OCI-M1 (cell line): ENCODE results near the gene THRAP3.

Source experiments
- DNase-seq: peaks from one replicate; lab custom pipeline; 2025; lab: John Stamatoyannopoulos, UW

The THRAP3 gene

GRCh38 chr1:36298640-36299039 is 74.4 kb downstream of the THRAP3 start:
- DNase-seq = no peak

DNA sequence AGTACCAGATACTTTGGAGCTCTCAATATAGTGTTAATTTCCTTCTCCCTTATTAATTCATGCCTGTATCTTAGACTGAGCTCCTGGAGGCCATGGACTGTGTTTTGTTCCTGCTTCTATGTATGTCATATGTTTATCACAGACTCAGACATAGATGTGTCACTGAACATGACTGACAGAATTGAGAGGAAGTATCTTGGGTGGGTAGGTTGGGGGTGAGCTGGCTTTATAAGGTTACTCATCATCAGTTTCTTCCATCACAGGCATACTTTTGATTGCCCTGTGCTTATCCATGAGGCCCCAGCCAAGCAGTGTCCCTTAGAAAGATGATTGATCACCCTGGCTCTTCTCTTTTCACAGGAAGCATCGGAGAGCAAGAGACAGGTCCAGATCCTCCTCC is 76.3 kb downstream of the THRAP3 start:
- DNase-seq = no peak

- no peak for DNase-seq
Observed at GRCh38 chr1:36301220-36301619, 77.0 kb downstream of the THRAP3 start.

GRCh38 chr1:36303244-36303643 is 79.0 kb downstream of the THRAP3 start:
- no peak for DNase-seq

DNA sequence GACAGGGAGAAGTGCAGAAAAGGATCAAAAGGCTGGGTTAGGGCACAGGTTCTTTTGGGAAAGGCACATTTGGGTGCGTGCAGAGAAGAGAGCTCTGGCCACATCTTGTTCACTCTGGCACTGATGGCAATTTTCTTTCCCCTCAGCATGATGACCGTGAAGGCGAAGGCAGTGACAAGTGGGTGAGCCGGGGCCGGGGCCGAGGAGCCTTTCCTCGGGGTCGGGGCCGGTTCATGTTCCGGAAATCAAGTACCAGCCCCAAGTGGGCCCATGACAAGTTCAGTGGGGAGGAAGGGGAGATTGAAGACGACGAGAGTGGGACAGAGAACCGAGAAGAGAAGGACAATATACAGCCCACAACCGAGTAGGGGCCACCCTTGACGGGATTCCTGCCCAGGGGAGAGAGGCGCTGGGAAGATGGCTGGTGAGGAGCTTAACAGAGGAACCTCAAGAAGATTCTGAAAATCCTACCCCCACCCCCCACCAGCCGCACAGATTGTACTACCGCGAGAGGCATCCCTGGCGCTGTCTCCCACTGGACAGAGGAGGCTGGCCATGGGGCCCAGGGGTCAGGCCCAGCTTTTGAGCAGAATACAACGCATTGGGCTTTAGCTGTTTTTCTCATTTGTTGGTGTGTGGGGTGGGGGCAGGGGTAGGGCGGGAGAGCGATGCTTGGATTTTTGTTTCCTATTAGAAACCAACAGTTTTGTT is 79.6 kb downstream of the THRAP3 start:
- DNase-seq = no peak

DNA sequence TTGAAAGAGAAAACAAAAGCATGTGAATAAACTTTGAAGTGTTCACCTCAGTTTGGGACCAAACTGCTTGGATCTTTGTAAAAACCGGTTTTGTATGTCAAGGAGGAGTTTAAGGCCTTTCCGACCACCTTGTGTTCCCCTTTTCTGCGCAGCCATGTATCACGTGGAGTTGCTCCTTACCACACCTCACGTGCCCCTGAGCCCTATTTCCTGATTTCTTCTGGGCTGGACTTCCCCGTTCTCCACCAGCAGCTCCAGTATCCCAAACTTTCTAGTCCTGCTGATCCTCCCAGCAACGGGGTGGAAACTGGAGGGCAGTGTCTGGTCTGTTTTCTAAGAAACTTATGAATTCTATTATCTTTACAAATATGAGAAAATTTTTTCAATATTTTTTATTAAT is 80.3 kb downstream of the THRAP3 start:
- no peak for DNase-seq

DNA sequence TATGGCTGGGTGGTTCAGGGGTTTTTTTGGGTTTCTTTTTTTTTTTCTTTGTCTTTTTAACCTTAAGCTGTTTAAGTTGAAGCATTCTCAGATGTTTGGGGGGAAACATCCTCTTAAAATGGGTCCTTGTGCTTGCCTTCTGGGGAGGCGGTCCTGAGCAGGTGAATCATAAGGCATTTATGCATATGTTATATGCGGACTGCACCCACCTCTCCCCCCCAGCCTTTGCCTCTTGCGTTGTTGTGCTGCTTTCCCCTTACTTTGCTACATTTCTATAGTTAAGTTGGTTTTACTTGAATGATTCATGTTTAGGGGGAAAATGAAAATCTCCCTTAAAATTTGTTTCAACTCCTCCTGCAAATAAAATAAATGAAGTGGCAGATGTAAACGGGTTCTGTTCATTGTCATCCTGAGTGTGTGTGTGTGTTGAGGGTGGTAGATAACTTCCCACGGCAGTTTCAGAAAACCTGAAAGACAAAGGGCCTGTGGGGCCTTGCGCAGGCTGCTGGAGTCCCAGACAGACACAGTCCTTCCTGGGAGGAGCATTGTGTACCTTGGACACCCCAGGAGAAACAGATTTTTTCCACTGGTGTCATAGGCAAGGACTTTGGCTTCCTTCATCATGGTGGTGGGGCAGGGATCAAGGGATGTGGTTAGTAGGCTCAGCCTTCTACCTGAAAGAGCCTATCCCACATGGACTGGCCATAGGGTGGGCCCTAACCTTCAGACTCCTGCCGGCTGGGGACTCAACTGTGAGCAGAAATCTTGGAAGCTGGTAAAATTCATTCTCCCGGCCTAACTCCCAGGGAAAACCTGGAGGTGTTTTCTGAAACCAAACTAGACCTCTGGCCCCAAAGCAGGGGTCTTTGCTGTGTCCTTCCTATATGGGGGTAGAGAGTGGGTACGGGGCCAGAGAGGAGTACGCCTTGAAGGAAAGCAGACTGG is 81.0 kb downstream of the THRAP3 start:
- DNase-seq = no peak

DNA sequence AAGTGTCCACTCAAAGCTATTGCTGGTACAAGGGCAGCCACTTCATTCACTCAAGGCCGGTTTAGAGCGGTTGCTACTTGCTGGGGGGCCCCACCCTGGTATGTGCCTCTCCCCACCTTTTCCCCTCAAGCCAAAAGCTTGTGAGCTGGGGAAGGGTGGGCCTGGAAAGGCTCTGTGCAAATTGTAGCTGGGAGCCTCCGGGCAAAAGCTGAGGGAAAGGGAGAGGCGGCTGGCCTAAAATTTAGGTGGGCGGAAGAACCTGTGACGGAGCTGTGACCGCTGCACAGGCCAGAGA is 81.6 kb downstream of the THRAP3 start:
- no peak for DNase-seq

GRCh38 chr1:36306210-36306901 is 82.1 kb downstream of the THRAP3 start, which contains the start of gene SH3D21:
TSS of gene SH3D21 (plus strand) at chr1:36306368. CDS start at chr1:36306421, 53 bp downstream.
- DNase-seq = no peak

DNA sequence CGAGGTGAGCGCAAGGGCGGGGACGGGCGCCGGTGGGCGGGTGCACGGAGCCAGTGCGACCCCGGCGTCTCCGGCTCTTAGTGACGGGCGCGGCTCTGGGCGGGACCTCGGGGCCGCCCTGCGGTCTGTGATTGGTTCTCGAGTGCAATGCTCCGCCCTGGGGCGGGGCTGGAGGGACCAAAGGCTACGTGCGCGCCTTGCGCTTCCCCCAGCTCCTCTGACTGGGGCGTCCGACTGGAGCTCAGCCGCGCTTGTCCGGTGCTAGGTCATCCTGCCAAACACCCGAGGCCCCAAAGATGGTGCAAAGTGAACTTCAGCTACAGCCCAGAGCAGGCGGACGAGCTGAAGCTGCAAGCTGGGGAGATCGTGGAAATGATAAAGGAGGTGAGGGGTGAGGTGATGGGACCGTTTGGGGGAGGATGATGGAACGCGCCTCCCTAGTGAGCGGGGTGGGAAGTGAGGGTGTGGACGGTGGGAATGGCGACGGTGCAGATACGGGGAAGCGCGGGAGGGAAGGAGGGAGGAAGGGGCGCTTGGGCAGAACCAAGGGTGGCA is 82.7 kb downstream of the THRAP3 start:
- DNase-seq = peak; percentile 66

DNA sequence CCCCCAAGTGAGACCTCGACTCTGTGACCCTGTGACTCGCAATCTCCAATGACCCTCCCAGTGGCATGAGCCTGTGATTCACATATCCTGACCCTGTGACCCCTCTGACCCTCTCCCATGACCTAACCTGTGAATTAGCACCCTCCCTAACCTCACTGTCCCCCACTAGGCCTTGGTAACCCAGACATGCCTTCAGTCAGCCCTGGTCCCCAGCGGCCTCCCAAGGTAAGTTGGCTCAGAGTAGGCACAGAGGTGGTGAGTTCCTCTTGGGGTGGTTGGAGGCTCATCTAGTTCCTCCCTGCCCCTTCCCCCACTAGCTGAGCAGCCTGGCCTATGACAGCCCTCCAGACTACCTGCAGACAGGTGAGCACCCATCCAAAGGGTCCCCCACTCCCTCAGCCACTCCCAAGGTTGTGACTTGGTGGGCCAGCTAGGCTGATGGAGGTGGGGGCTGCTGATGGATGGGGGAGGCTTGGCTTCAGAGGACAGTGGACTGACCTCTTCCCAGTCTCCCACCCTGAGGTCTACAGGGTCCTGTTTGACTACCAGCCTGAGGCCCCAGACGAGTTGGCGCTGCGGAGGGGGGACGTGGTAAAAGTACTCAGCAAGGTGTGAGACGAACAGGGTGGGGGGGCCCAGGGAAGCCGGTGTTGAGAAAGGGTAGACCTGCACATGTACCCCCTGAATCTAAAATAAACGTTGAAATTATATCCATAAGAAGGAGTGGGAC is 83.5 kb downstream of the THRAP3 start:
- no peak for DNase-seq

- no peak for DNase-seq
Observed at GRCh38 chr1:36309397-36309796, 85.2 kb downstream of the THRAP3 start.

- DNase-seq = no peak
Observed at GRCh38 chr1:36320291-36320761, 96.1 kb downstream of the THRAP3 start.

GRCh38 chr1:36320767-36321118 is 96.5 kb downstream of the THRAP3 start:
- no peak for DNase-seq

GRCh38 chr1:36321119-36321951 is 97.1 kb downstream of the THRAP3 start:
- DNase-seq = no peak

DNA sequence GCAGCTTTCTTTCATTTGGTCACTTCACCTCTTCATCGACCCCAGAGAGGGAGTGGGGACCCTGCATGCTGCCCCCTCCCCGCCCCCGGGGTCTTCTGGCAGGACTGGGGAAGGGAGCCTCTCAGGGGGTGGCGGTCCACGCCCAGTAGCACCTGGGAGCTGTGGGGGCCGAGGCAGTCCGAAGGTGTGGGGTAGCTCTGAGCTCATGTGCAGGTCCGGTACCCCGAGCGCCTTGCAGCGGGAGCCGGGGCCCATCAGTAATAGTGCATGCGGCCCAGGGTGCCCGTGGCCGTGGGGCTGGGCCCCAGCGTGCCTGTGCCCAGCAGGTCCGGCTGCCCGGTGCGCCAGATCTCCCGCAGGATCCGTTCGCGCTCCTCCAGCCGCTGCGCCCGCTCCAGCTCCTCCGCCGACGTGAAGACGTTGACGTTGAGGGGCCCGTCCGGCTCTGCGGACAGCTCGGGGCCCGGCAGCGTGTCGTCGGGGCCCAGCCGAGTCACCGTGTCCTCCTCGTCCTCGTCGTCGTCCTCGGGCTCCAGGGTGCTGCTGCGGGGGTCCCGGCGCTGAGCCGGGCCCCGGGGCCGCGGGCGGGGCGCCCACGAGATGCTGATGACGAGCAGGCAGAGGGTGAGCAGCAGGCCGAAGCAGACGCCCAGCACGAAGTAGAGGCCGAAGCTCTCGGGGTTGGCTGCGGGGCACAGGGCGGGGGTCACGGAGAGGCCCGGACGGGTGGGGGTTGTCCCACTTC is 98.0 kb downstream of the THRAP3 start:
- DNase-seq = no peak

DNA sequence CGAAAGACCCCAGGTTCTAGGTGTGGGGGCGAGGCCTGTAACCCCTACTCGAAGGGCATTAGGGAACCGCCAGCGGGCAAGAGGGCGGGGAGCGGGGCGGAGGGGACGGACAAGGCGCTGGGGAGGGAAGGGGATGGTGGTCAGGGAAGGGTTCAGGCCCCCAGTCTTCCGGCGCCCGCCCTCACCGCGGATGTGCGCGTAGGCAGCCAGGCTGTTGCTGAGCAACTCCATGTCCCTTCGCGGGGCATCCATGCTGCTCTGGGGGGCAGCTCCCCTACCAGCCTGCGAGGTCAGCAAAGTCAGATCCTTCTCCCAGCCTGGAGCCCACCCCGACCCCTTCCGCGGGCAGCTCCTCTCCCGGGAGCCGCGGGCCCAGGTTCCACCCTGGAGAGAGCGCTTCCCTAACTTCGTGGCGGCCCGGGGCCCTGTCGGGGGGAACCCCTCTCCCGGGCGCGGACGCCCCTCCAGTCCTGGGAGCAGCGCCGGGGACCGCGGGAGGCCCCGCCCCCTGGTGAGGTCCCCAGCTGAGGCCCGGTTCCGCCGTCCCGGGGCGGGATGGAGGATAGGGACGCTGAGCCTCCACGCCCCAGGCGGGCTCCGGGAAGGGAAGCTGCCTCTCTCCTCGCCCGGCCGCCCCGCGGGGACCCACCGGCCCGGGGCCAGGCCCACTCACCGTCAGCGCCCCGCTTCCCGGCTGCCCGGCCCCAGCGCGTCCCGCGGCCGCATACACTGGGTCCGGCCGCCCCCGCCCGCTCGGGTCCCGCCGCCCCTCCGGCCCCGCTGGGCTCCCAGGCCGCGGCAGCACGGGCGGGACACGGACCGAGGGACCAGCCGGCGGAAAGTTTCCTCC is 98.8 kb downstream of the THRAP3 start:
- no peak for DNase-seq

GRCh38 chr1:36323636-36324352 is 99.6 kb downstream of the THRAP3 start, which contains the start of gene EVA1B:
TSS of gene EVA1B (minus strand) at chr1:36323645. CDS start at chr1:36323037, 608 bp downstream.
- DNase-seq = peak; percentile 56
